T-helper 2 cell treated with Interferon-gamma antibody and Interleukin-4, amounts not matched to agents 5 μg/mL and 100 μg/mL, for 36 hours (primary cell): ENCODE results near the gene BZW2.
"Not testable (repeated sequence)": the region's sequence is repeated elsewhere in the genome, so short reads cannot be mapped to it uniquely, and the experiment has no call there.

Source experiments
- DNase-seq: peaks from one replicate; pipeline ENCODE4 v3.0.0; 2021; ENCODE audit warnings: low spot score
- H3K27ac Mint-ChIP-seq: one replicate; pipeline ENCODE4 v1.8.0; 2021; ENCODE audit warnings: mild to moderate bottlenecking, mixed read lengths
- H3K27me3 Mint-ChIP-seq: one replicate; pipeline ENCODE4 v1.8.0; 2021; ENCODE audit warnings: low read depth, mixed read lengths
- H3K36me3 Mint-ChIP-seq: one replicate; pipeline ENCODE4 v1.8.0; 2021; ENCODE audit warnings: low read depth, mixed read lengths
- H3K4me1 Mint-ChIP-seq: one replicate; pipeline ENCODE4 v1.8.0; 2021; ENCODE audit warnings: low read depth, mixed read lengths
- H3K4me3 Mint-ChIP-seq: one replicate; pipeline ENCODE4 v1.8.0; 2022; ENCODE audit warnings: mild to moderate bottlenecking, moderate library complexity, mixed read lengths
- H3K9me3 Mint-ChIP-seq: one replicate; pipeline ENCODE4 v1.8.0; 2021; ENCODE audit warnings: mixed read lengths

BZW2 gene

DNA sequence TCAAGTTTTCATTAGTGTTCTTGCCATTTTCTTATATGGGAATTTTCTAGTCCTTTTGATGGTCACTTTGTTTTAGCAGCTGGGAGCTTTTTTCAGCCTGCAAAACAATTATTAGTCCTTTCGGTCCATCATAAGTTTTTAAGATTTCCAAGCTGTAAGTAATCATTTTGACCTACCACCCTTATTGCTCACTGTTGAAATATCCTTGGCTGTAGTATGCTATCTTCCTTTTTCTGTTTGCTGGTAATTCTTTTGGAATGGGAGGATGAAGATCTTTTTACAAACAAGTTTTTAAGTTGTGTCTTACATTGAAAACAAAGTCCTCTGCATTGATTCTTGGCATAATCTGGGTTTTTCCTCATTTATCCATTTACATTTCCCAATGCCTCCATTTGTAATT, 24.0 kb downstream of the BZW2 start:
- peaks cover 6% of the 10 kb centered on the region for H3K4me1 Mint-ChIP-seq
- H3K27ac Mint-ChIP-seq = no peak overlapping the region
- H3K4me3 Mint-ChIP-seq = no peak overlapping the region
- DNase-seq = no peak
- H3K27me3 Mint-ChIP-seq = no peaks in the 10 kb centered on the region
- peaks cover 45% of the 10 kb centered on the region for H3K36me3 Mint-ChIP-seq
- no peaks in the 10 kb centered on the region for H3K9me3 Mint-ChIP-seq

DNA sequence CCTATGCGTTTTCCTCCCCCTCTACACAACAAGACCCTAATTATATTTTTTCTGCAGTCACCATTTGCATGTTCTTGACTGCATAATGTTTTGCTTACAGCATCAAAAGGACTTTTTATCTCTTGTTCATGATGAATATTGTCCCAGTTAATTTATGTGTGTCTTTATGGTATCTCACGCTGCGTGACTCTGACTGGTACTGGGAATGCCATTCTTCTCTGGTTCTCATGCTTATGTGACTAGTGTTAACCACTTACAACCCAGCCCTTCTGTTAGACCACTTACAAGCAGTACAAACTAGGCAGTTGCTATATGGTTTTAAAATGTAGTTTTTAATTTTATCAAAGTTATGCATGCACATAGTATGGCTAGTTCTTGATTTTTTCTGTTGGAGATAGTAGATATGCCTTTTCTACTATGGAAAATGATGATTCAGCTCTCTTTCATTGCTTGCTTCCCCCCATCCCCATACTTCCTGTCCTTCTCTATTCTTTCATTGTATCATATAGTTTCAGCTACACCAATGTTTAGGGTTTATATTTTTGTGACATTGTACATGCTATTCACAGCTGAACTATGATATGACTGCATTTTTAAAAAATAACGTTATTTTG, 24.9 kb downstream of the BZW2 start:
- Mint-ChIP-seq H3K36me3 (peaks cover 45% of the 10 kb centered on the region), H3K4me3 (no peak overlapping the region), H3K9me3 (no peaks in the 10 kb centered on the region), H3K27me3 (no peaks in the 10 kb centered on the region), H3K27ac (no peak overlapping the region), H3K4me1 (peaks cover 6% of the 10 kb centered on the region)
- DNase-seq = no peak

DNA sequence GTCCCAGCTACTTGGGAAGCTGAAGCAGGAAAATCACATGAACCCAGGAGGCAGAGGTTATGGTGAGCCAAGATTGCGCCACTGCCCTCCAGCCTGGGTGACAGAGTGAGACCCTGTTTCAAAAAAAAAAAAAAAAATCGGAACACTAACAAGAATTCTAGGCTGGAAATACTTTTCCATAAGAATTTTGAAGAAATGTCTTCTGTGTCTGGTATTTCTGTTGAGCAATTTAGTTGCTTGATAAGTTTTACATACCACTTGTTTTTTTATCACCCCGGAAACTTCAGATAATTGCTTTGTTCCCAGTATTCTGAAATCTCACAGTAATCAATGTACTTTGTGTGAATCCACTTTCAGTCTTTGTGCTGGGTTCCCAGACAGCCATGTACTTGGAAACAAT, 25.8 kb downstream of the BZW2 start:
- no peak for DNase-seq
- peaks cover 48% of the 10 kb centered on the region for H3K36me3 Mint-ChIP-seq
- H3K27ac Mint-ChIP-seq = no peak overlapping the region
- no peaks in the 10 kb centered on the region for H3K9me3 Mint-ChIP-seq
- peaks cover 6% of the 10 kb centered on the region for H3K4me1 Mint-ChIP-seq
- no peaks in the 10 kb centered on the region for H3K27me3 Mint-ChIP-seq
- no peak overlapping the region for H3K4me3 Mint-ChIP-seq

DNA sequence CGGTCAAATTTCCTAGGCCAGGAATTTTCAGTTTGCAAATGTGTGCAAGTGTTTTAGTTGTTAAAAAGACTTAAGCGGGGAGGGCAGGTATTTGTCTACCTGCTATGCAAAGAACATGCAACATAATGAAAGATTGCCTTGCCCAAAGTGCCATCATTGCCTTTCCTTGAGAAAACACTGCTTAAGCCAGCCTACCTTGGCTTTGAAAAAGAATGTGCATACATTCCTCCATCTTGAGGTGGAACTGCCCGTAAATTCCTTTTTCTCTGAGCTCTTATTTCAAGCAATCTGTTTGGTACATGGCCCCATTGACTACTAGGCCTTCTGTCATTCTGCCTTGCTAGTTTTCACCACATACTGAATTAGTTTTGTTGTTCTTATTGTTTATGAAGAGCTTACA, 29.3 kb downstream of the BZW2 start:
- no peaks in the 10 kb centered on the region for H3K27me3 Mint-ChIP-seq
- no peaks in the 10 kb centered on the region for H3K9me3 Mint-ChIP-seq
- H3K4me3 Mint-ChIP-seq = no peak overlapping the region
- peaks cover 4% of the 10 kb centered on the region for H3K4me1 Mint-ChIP-seq
- H3K27ac Mint-ChIP-seq = no peak overlapping the region
- no peak for DNase-seq
- peaks cover 55% of the 10 kb centered on the region for H3K36me3 Mint-ChIP-seq

DNA sequence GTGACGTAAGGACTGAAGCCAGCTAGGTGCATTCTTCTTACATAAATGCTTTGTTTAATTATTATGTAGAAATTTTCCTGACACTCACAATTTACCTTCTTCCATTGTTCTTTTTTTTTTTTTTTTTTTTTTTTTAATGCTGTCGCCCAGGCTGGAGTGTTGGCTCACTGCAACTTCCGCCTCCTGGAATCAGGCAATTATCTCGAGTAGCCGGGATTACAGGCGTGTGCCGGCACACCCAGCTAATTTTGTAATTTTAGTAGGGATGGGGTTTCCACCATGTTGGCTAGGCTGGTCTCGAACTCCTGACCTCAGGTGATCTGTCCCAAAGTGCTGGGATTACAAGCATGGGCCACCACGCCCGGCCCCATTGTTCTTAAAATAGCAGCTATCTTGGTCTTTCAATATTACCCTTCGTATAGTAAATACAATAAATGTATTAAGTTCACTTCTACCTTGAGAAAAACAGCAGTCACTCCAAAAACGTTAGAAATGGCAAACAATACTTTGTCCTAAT, 32.1 kb downstream of the BZW2 start:
- no peak for DNase-seq
- no peaks in the 10 kb centered on the region for H3K4me1 Mint-ChIP-seq
- peaks cover 56% of the 10 kb centered on the region for H3K36me3 Mint-ChIP-seq
- H3K9me3 Mint-ChIP-seq = no peaks in the 10 kb centered on the region
- no peak overlapping the region for H3K27ac Mint-ChIP-seq
- no peaks in the 10 kb centered on the region for H3K27me3 Mint-ChIP-seq
- H3K4me3 Mint-ChIP-seq = no peak overlapping the region

DNA sequence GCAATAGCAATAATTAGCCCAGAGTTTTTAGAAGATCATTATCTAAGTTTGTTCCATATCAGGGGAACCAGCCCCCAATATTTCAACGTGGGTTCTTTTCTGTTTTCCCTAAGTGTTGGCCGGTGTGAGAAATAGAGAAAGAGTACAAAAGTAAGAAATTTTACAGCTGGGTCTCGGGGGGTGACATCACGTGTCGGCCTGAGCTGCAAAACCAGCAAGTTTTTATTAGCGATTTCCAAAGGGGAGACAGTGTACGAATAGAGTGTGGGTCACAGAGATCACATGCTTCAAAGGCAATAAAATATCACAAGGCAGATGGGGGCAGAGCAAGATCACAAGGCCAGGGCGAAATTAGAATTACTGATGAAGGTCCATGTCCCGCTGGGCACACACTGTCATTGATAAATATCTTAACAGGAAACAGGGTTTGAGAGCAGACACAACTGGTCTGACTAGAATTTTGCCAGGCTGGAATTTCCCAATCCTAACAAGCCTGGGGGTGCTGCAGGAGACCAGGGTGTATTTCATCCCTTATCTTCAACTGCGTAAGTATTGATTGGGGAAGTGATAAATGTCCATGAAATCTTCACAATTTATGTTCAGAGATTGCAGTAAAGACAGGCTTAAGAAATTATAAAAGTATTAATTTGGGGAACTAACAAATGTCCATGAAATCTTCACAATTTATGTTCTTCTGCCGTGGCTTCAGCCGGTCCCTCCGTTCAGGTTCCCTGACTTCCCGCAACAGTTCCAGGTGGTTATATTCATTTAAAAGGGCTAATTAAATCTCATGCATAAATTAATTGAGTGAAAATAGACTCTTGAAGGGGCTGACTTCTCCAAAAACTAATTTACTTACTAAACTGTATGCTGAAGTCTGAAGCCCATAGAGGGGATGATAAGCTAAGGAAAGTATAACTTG, 32.9 kb downstream of the BZW2 start:
- not testable (repeated sequence) for H3K27ac Mint-ChIP-seq, H3K9me3 Mint-ChIP-seq, H3K27me3 Mint-ChIP-seq, H3K4me1 Mint-ChIP-seq, DNase-seq, H3K4me3 Mint-ChIP-seq
- peaks cover 62% of the 10 kb centered on the region for H3K36me3 Mint-ChIP-seq

DNA sequence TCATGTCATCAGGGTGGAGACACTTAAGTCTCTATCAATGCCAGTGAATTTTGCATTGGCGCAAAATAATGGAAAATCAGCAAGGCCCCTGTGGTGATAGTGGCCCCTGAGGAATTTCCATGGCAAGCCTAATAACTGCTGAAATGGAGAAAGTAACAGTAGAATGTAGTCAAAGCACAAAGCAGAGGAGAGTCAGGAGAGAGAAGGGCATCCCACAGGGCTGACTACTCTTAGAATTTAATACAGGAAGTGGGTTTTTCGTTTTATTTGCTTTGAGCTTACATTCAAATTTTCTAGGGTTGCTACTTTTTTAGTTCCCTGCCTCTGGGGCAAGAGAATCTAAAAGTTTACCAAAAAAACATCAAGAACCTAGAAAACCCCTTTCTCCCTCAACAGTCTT, 39.0 kb downstream of the BZW2 start:
- Mint-ChIP-seq H3K27me3 (no peaks in the 10 kb centered on the region), H3K27ac (peak overlapping the region; percentile 69), H3K36me3 (peaks cover 52% of the 10 kb centered on the region), H3K9me3 (no peaks in the 10 kb centered on the region), H3K4me3 (peak overlapping the region; percentile 27), H3K4me1 (peaks cover 13% of the 10 kb centered on the region)
- DNase-seq = no peak

DNA sequence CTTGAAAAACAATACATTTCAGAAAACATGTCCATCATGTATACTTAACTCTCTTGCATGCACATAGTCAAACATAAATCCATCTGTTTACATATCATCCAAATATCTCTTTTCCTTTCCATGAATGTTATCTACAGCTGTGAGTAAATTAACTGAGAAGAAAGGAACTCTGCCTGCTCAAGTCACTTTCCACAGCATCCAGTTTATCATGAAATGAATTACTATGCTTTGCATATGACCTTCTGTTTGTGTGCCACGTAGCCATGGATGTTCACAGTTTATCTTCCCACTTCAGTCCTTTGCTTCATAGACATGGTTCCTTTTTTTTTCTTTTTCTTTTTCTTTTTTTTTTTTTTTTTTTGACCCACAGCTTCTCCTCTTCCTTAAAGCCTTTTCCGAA, 39.6 kb downstream of the BZW2 start:
- Mint-ChIP-seq H3K4me1 (peaks cover 13% of the 10 kb centered on the region), H3K27ac (no peak overlapping the region), H3K27me3 (no peaks in the 10 kb centered on the region), H3K4me3 (peak overlapping the region; percentile 27), H3K36me3 (peaks cover 46% of the 10 kb centered on the region), H3K9me3 (no peaks in the 10 kb centered on the region)
- no peak for DNase-seq

DNA sequence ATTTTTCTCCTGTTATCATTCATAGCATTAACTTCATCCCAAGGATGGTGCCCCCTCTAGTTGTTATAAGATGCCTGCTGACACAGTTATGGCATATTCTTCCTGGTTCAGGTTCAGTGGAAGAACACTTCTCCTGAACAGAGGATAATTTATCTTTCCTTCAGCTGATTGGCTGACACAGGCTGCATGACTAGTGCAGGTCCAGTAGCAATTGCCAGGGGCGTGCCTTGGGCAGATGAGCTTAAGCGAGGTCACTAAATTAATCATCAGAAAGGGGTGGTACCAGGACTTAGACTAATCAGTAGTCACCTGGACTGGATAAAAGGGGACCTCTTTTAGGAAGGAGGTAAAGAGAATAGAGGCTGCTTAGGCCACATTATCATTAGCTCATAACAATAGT, 42.3 kb downstream of the BZW2 start:
- H3K9me3 Mint-ChIP-seq = no peaks in the 10 kb centered on the region
- no peaks in the 10 kb centered on the region for H3K27me3 Mint-ChIP-seq
- H3K4me3 Mint-ChIP-seq = no peak overlapping the region
- H3K27ac Mint-ChIP-seq = no peak overlapping the region
- H3K36me3 Mint-ChIP-seq = peaks cover 43% of the 10 kb centered on the region
- DNase-seq = no peak
- peaks cover 13% of the 10 kb centered on the region for H3K4me1 Mint-ChIP-seq

DNA sequence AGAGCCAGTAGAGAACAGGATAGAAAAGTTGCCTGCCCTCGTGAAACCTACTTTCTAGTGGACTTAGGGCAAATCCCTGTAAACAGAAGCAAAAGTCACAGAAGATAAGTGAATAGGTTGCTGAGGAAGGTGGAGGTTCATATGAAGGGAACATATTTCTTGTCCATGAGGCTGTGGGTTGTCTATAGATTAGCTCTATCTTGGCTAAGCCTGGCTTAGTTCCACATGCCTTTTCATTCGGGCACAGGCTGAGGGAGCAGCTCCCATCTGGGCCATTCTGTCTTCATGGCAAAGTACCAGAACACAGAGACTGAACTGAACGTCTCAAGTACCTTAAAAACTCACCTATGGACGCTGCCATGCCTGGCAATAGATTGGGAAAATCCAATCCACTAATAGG, 45.3 kb downstream of the BZW2 start:
- H3K9me3 Mint-ChIP-seq = no peaks in the 10 kb centered on the region
- H3K4me3 Mint-ChIP-seq = no peak overlapping the region
- no peak overlapping the region for H3K27ac Mint-ChIP-seq
- peaks cover 27% of the 10 kb centered on the region for H3K36me3 Mint-ChIP-seq
- no peaks in the 10 kb centered on the region for H3K27me3 Mint-ChIP-seq
- no peaks in the 10 kb centered on the region for H3K4me1 Mint-ChIP-seq
- no peak for DNase-seq

DNA sequence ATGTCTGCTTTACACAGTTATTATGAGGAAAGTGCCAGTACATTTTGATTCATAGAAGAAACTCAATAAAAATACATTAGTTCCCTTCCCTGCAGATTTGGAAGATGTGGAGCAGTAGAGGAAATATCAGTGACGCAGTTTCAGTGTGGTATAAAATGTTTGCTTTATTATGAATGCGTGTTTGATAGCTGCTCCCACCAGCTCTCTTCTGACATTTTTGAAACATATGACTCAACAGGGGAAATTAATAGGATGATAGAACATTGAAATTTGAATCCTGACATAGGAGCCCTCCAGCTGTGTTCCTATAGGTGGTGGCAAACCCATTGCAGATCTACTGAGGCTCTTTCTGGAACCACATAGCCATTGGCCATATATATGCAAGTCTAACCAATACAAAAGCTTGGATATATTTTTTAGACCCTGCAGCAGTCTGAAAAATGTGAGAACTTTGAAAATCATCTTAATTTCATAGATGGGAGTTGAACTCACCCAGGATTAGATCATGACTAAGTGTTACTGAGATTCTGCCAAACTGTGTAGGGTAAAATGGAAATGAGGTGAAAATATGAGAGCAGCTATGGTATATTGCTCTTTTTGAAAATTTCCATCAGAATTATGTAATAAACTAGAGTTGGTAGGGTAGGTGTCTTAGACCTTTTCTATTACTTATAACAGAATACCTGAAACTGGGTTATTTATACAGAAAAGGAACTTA, 47.8 kb downstream of the BZW2 start:
- no peak for DNase-seq
- Mint-ChIP-seq H3K27ac (no peak overlapping the region), H3K9me3 (no peaks in the 10 kb centered on the region), H3K4me1 (no peaks in the 10 kb centered on the region), H3K36me3 (peaks cover 39% of the 10 kb centered on the region), H3K4me3 (no peak overlapping the region), H3K27me3 (no peaks in the 10 kb centered on the region)

DNA sequence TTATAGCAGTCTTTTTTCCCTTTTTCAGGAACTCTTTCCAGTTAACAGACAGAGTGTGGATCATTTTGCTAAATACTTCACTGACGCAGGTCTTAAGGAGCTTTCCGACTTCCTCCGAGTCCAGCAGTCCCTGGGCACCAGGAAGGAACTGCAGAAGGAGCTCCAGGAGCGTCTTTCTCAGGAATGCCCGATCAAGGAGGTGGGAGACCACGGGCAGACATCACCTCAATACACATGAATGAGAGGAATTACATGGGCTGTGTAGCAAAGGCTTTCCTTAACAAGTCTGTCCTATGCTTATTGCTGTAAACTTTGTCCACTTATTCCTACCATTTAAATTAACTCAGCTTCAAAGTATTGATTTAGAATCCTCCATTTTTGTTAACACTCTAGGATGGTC, 48.8 kb downstream of the BZW2 start:
- Mint-ChIP-seq H3K36me3 (peaks cover 48% of the 10 kb centered on the region), H3K27ac (no peak overlapping the region), H3K4me1 (no peaks in the 10 kb centered on the region), H3K9me3 (no peaks in the 10 kb centered on the region), H3K4me3 (no peak overlapping the region), H3K27me3 (no peaks in the 10 kb centered on the region)
- no peak for DNase-seq

DNA sequence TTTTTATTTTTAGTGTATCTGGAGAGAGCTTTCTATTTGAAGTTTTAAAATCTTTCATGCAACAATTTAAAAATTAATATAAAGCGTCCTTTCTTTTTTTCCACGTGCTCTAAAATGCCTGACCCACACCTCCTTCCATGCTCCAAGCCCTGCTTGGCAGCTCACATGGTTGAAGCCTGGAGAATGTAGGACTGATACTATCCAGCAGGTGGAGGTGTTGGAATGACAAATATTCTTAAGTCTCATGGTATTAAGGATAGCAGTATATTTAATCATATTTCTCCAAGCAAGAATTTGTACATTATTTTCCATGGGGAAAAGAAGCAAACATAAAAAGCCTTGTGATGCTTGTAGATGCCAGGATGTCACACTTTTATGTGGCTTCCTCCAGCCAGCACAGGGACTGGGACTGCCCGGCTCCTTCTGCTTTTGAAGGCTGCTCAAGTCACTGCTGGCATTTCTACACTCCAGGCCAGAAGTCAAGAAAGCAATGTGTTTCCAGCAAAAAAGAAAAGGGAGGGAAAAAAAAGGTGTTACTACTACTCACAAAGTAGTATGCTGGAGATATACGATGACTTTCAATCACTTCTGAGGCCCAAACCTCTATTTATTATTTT, 49.7 kb downstream of the BZW2 start:
- no peak overlapping the region for H3K4me3 Mint-ChIP-seq
- H3K27ac Mint-ChIP-seq = no peak overlapping the region
- no peak for DNase-seq
- H3K4me1 Mint-ChIP-seq = no peaks in the 10 kb centered on the region
- H3K36me3 Mint-ChIP-seq = peaks cover 55% of the 10 kb centered on the region
- no peaks in the 10 kb centered on the region for H3K27me3 Mint-ChIP-seq
- H3K9me3 Mint-ChIP-seq = no peaks in the 10 kb centered on the region
